CD4-positive, alpha-beta T cell (primary cell): ENCODE measurements around the gene OR5K3. TPM values are rescaled to one million over a fixed set of nuclear protein-coding genes. Genes with fewer than 3 reads are reported as not detected.

Experiments used
- ATAC-seq: fragments of 200-7000 bp; cut with Tn5 transposase; one replicate; pipeline ENCODE4 v1.10.0; 2022; ENCODE audit warnings: mild to moderate bottlenecking; ENCODE audit not compliant: poor library complexity
- CTCF ChIA-PET: fragments of 350-600 bp; sonication (Branson Sonifier 250); formaldehyde crosslinking; loops from one replicate; lab custom pipeline; 2021; ENCODE audit warnings: antibody characterized with exemption, inconsistent platforms; lab: Charles Lee
- POLR2A ChIA-PET: fragments of 350-600 bp; sonication (Branson Sonifier 250); formaldehyde crosslinking; loops from one replicate; lab custom pipeline; 2021; ENCODE audit warnings: antibody characterized with exemption, inconsistent platforms; lab: Charles Lee
- DNase-seq, 14 experiments: peaks; one replicate each; pipeline ENCODE4 v3.0.0-alpha.2; 2013 to 2020; ENCODE audit warnings: mixed read lengths in 2 of 14
- H3K27ac ChIP-seq, 2 donors: one replicate each; pipeline versions ENCODE4 v1.5.1 to v1.7.0; 2013; ENCODE audit warnings: low read length in 2 of 2, low read depth in 1 of 2, mild to moderate bottlenecking in 1 of 2
- H3K27me3 ChIP-seq, 2 experiments: 1 replicate in 1 of 2; 2 replicates in 1 of 2; pipeline versions ENCODE4 v1.6.1 to v1.7.0; 2013; ENCODE audit warnings: low read length in 2 of 2, control low read depth in 1 of 2, mild to moderate bottlenecking in 1 of 2, moderate library complexity in 1 of 2; ENCODE audit not compliant: insufficient read depth in 2 of 2, control insufficient read depth in 1 of 2
- H3K36me3 ChIP-seq: one replicate; pipeline ENCODE4 v1.6.1; 2013; ENCODE audit warnings: low read length, control low read depth; ENCODE audit not compliant: insufficient read depth
- H3K4me1 ChIP-seq: one replicate; pipeline ENCODE4 v1.6.1; 2013; ENCODE audit warnings: low read length, control low read depth; ENCODE audit not compliant: insufficient read depth
- H3K4me3 ChIP-seq: one replicate; pipeline ENCODE4 v1.5.1; 2013; ENCODE audit warnings: mild to moderate bottlenecking, low read length, moderate library complexity
- H3K9me3 ChIP-seq, 2 experiments: 1 replicate in 1 of 2; 2 replicates in 1 of 2; pipeline versions ENCODE4 v1.6.1 to v1.7.0; 2013; ENCODE audit warnings: low read length in 2 of 2, mild to moderate bottlenecking in 2 of 2, control low read depth in 1 of 2, moderate library complexity in 1 of 2; ENCODE audit not compliant: control insufficient read depth in 1 of 2, insufficient read depth in 1 of 2
- H3K27ac Mint-ChIP-seq: one replicate; pipeline ENCODE4 v1.8.0; 2020; ENCODE audit warnings: mixed read lengths
- H3K27me3 Mint-ChIP-seq: one replicate; pipeline ENCODE4 v1.8.0; 2021; ENCODE audit warnings: mixed read lengths
- H3K36me3 Mint-ChIP-seq: one replicate; pipeline ENCODE4 v1.8.0; 2021; ENCODE audit warnings: low read depth, mixed read lengths
- H3K4me1 Mint-ChIP-seq: one replicate; pipeline ENCODE4 v1.8.0; 2021; ENCODE audit warnings: low read depth, mixed read lengths
- H3K4me3 Mint-ChIP-seq: one replicate; pipeline ENCODE4 v1.8.0; 2020; ENCODE audit warnings: mild to moderate bottlenecking, mixed read lengths
- H3K9me3 Mint-ChIP-seq: one replicate; pipeline ENCODE4 v1.8.0; 2020; ENCODE audit warnings: mixed read lengths
- intact Hi-C, 2 experiments: fragments of 100-400 bp; cut with DNase I in 1 of 2; cut with micrococcal nuclease in 1 of 2; formaldehyde crosslinking; loops; one replicate each; pipeline versions ENCODE4 v1.15.1 to v1.9.0; 2023 to 2025; cut with DNase I, micrococcal nuclease
- total RNA-seq, 174 experiments: library from RNA in 2 of 174; stranded (reverse) in 2 of 174; gene quantifications; one replicate each; pipeline ENCODE4 v1.2.3 and lab custom pipeline; 2021 to 2026
- TF ChIP-seq, protein P1 (sequence below): fragments of 200-600 bp; IDR thresholded peaks from one replicate; pipeline ENCODE4 v1.8.0; 2022; ENCODE audit warnings: antibody characterized with exemption, mild to moderate bottlenecking

Gene OR5K3
- total RNA-seq, 2 experiments from 2014 or later = not detected

DNA sequence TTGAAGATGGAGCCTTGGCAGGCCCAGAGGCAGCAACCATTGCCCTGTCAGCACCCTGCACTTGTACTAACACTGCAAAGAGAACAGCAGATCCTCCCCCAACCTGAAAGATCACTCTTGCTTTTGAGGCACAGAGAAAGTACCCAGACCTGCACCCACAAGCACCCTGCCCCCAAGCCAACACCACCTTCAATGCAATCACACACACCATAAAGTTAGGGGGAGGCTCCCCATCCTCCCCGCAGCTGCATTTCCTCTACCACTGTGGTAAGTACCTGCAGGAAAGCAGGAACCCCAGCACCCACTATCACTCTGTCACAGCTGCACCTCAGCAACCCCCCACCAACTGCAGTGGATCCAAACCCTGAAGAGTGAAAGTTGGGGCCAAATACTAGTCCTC, 12.0 kb downstream of the OR5K3 start:
- no peak for DNase-seq
- H3K27ac Mint-ChIP-seq = no peak overlapping the region
- peaks cover 20 to 30% of the 10 kb centered on the region in 2 experiments for H3K9me3 ChIP-seq
- CTCF ChIA-PET = no interaction called here
- no peaks in the 10 kb centered on the region for H3K4me1 ChIP-seq
- H3K27me3 Mint-ChIP-seq = no peaks in the 10 kb centered on the region
- H3K36me3 ChIP-seq = no peaks in the 10 kb centered on the region
- no peak overlapping the region for H3K4me3 ChIP-seq
- no peaks in the 10 kb centered on the region for H3K4me1 Mint-ChIP-seq
- H3K4me3 Mint-ChIP-seq = no peak overlapping the region
- H3K36me3 Mint-ChIP-seq = peaks cover 26% of the 10 kb centered on the region
- H3K27me3 ChIP-seq = no peaks in the 10 kb centered on the region
- intact Hi-C loops = no loop called here
- no peak for ATAC-seq
- H3K27ac ChIP-seq = no peak overlapping the region
- POLR2A ChIA-PET = no interaction called here
- TF ChIP-seq, protein P1, sequence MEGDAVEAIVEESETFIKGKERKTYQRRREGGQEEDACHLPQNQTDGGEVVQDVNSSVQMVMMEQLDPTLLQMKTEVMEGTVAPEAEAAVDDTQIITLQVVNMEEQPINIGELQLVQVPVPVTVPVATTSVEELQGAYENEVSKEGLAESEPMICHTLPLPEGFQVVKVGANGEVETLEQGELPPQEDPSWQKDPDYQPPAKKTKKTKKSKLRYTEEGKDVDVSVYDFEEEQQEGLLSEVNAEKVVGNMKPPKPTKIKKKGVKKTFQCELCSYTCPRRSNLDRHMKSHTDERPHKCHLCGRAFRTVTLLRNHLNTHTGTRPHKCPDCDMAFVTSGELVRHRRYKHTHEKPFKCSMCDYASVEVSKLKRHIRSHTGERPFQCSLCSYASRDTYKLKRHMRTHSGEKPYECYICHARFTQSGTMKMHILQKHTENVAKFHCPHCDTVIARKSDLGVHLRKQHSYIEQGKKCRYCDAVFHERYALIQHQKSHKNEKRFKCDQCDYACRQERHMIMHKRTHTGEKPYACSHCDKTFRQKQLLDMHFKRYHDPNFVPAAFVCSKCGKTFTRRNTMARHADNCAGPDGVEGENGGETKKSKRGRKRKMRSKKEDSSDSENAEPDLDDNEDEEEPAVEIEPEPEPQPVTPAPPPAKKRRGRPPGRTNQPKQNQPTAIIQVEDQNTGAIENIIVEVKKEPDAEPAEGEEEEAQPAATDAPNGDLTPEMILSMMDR = no peak
- peaks cover 36% of the 10 kb centered on the region for H3K9me3 Mint-ChIP-seq

DNA sequence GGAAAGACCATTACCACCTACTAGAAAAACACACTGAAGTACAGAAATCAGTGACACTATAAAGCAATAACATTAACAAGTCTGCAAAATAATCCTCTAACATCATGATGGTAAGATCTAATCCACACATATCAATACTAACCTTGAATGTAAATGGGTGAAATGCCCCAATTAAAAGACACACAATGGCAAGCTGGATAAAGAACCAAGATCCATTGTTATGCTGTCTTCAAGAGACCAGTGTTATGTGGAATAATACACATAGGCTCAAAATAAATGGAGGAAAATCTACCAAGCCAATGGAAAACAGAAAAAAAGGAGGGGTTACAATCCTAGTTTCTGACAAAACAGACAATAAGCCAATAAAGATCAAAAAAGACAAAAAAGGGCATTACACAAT, 13.5 kb downstream of the OR5K3 start:
- no peak for DNase-seq
- Histone ChIP-seq H3K27me3 (no peaks in the 10 kb centered on the region), H3K36me3 (no peaks in the 10 kb centered on the region), H3K9me3 (peaks cover 20 to 27% of the 10 kb centered on the region in 2 experiments), H3K4me1 (no peaks in the 10 kb centered on the region), H3K27ac (no peak overlapping the region), H3K4me3 (no peak overlapping the region)
- H3K4me1 Mint-ChIP-seq = no peaks in the 10 kb centered on the region
- POLR2A ChIA-PET = no interaction called here
- no peak overlapping the region for H3K27ac Mint-ChIP-seq
- H3K4me3 Mint-ChIP-seq = no peak overlapping the region
- peaks cover 31% of the 10 kb centered on the region for H3K9me3 Mint-ChIP-seq
- intact Hi-C loops = no loop called here
- CTCF ChIA-PET = no interaction called here
- no peak for ATAC-seq
- TF ChIP-seq, protein P1 = no peak
- peaks cover 26% of the 10 kb centered on the region for H3K36me3 Mint-ChIP-seq
- H3K27me3 Mint-ChIP-seq = no peaks in the 10 kb centered on the region

DNA sequence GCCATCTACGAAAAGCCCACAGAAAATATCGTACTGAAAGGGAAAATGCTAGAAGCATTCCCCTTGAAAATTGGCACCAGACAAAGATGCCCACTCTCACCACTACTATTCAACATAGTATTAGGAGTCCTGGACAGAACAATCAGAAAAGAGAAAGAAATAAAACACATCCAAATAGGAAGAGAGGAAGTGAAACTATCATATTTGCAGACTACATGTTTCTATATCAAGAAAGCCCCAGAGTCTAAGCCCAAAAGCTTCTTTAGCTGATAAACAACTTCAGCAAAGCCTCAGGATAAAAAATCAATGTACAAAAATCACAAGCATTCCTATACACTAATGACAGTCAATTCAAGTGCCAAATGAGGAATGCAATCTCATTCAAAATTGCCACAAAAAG, 15.6 kb downstream of the OR5K3 start:
- H3K4me1 Mint-ChIP-seq = no peaks in the 10 kb centered on the region
- ChIA-PET CTCF (no interaction called here), POLR2A (interaction anchor here (0.6 kb wide), 1 partner anchor 1610 kb away, joined by 3 read pairs; no protein-coding TSS in a partner anchor)
- DNase-seq (no peak), ATAC-seq (no peak)
- TF ChIP-seq, protein P1 = no peak
- Histone ChIP-seq H3K4me1 (no peaks in the 10 kb centered on the region), H3K36me3 (no peaks in the 10 kb centered on the region), H3K4me3 (no peak overlapping the region), H3K9me3 (peaks cover 20 to 27% of the 10 kb centered on the region in 2 experiments), H3K27me3 (no peaks in the 10 kb centered on the region), H3K27ac (no peak overlapping the region)
- intact Hi-C loops = no loop called here
- no peak overlapping the region for H3K4me3 Mint-ChIP-seq
- peaks cover 20% of the 10 kb centered on the region for H3K9me3 Mint-ChIP-seq
- peaks cover 26% of the 10 kb centered on the region for H3K36me3 Mint-ChIP-seq
- no peak overlapping the region for H3K27ac Mint-ChIP-seq
- H3K27me3 Mint-ChIP-seq = no peaks in the 10 kb centered on the region
